GM18519 (cell line): Measurements from ENCODE around the gene TNFRSF4.
"Not testable (repeated sequence)": the region's sequence is repeated elsewhere in the genome, so short reads cannot be mapped to it uniquely, and the experiment has no call there.

Experiments
- ATAC-seq: cut with Tn5 transposase; IDR thresholded peaks from one replicate; pipeline ENCODE4 v1.9.1; 2021; ENCODE audit warnings: mild to moderate bottlenecking, moderate library complexity; ENCODE audit not compliant: unreplicated experiment, low FRiP score

TNFRSF4 gene

DNA sequence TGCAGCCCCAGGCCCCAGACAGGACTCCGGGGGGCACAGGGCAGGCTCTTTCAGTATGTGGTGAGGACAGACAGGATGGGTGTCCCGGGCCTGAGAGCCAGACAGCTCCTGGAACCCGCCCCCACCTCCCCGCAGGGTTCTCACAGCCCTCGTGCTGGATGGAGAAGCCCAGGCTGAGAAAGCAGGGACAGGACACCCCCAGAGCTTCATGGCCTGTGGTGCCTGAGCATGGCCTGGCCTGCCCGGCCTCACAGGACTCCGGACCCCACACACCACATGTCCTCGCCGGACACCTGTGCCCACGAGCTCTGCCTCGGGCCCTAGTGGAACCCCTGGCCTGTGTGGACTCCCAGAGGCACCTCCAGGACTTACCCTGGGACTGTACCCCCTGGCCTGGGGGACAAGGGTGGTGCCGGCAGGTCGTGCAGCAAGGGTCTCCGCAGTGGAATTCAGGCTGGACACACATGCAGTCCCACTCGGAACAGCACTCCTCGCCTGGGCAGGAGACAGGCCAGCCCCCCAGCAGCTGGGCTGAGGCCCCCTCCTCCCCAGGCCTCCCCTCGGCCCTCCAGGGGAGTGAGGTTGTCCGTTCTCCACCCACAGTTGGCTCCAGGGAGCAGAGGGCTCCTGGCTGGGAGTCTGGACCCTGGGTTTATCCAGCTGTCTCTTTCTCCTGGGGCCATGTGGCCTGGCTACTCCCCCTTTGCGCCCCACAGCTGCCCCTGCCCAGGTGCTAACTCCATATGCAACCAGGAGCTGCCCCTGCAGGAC lies 8.8 kb downstream of the TNFRSF4 start:
- no peak for ATAC-seq

DNA sequence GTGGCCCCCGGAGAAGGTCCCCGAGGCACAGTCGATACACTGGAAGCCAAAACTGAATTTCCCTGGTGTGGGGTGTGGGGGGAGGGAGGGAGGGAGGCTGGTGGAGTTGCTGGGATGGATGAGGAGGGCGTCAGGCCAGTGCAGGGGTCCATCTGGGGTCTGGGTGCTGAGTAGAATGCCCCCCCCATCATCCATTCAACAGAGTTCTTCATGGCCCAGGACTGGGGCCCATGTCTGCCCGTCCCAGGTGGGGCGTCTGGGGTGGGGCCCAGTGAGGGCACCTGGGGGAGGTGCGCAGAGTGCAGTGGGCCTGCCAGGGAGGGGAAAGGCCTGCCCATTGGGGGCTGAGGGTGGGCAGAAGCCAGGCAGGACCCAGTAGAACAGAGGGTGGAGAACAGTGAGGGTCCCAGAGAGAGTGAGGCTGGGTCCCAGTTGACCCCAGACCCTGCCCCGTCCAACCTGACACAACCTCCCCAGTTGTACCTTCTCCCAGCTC lies 9.5 kb downstream of the TNFRSF4 start:
- no peak for ATAC-seq

DNA sequence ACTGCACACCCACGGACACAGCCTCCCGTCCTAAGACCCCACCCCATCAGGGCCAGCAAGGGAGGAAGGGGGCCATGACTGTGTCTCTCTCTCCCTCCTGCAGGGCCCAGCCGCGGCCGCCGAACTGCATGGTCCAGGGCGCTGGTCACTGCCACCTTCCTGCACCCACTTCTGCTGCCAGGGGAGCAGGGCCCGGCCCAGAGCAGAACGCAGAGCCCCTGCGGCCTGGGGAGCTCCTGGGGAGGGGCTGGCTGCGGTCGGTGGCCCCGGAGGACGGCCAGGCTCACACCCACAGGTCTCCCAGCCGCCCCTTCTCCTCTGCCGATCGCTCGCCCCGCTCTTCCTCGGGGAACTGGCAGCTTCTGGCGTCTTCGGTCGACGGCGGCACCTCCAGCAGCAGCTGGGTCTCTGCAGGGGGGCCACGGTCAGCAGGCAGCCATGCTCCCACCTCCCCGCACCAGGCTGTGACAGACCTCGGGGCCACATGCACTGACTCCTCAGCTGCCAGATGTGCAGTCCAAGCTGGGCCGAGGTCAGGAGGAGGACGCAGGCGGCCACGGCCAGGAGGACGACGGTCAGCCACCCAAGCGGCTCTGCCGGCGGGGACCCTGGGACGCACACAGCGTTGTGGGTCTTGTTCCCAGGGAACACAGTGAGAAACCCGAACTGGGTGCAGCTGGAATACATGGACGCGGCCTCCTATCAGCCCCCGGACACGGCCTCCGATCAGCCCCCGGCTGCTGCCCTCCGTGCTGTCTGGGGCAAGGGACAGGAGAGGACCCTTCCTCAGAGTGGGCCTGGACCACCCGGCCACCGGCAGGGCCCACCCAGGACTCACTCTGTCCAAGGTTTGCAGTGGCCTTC lies 10.2 kb downstream of the TNFRSF4 start:
- ATAC-seq, result no peak

DNA sequence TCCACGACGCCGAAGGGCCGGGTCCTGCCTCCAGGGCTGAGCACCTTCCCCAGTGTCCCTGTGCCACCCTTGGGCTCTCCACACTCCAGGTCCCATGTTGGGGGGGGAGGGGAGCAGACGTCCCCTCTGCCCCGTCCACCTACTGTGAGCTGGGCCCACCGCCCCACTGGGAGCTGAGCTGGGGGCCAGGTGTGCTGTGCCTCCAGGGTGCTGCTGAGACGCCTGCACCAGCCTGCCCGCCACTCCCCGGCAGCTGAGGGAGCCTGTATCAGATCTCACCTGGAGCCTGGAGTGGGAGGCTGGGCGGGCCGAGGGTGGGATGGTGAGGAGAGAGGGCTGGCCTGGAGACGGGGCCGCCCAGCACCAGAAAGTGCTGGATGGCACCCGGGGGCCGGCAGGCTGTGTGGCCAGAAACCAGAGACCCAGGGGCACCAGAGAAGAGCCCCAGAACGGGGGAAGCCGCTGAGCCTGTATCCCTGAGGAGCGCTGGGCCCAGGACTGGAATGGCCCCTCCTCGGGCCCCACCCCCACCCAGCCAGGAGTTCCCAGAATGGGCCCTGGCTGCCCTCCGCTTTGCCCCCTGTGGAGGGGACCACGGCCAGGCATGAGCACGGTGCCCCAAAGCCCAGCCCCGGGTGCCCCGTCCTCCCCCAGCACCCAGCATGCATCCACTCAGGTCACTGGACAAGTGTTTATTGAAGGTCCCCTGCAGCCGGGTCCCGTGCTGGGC lies 11.0 kb downstream of the TNFRSF4 start:
- no peak for ATAC-seq

DNA sequence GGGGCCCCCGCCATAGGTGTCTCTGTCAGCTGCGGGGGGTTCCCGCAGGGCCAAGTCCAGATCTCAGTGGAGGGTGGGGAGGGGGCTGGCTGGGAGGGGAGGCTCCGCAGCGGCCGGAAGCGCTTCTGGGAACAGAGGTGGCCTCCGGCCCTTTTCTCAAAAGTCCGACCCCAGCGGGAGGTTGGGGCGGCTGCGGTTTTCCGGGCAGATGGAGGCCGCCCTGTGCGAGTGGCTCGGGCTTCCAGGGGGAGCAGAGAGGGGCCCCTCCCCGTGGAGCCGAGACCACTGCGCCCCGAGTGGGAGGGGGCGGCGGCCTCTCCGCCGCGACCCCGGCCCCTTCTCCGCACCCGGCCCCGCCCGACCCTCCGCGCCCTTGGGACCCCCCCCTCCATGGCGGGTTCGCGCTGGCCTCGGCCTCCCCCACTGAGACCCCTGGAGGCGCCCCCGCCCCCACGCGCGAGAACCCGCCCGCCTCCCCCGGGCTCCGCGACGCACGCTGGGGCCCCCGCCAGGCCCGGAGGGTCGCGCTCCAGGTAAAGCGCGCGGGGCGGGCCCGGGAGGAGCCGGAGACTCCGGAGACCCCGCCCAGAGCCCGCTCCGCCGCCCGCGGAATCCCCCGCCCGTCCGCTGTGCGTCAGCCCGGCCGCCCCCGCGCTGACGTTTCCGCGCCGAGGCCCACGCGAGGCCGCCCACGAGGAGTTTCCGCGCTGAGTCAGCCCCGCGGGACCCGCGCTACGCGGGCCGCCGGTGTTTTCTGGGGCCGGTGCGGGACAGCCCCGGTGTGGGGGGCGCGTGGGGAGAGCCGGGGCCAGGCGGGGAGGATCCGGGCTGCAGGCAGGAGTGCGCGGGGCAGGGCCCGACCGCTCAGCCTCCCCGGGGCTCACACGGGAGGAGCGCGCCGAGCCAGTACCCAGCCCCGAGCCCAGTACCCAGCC lies 12.8 kb downstream of the TNFRSF4 start:
- ATAC-seq, result no peak

DNA sequence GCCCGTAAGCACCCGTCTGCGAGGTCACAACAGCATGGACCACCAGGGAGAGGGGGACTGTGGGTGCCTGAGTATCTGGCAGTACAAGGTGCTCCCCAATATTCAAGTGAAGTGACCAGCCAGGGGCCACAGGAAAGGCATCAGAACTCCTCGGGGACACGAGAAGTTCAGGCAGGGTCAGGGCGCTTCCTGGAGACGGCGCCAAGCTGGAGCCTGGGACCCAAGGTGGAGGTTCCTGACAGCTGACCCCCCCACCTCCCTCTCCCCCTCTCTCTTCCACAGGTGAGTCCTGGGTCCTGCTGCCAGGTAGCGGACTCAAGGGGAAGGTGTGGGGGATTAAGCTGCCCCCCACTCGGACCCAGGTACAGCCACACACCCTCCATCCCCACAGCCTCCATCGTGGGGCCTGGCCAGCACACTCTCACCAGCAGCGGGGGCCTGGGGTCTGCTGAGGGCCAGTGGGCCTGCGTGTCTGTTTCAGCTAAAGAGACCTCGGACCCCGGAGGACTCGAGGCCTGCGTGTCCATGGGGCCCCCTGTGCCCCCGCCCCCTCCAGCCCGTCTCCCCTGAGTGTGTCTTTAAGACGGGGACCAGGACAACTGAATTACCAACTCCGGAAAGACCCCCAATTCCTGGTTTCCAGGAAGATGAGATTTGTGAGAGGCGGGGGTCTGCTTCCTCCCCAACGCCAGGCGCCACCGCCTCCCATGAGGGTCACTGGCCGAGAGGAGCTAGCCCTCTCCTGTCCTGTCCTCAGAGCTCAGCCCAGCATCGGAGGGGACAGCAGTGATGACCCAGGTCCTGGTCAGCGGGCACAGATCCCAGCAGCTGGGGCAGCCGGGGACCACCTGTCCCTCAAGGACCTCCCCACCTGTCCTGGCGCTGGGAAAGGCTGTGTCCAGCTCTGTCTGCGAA lies 13.7 kb downstream of the TNFRSF4 start:
- ATAC-seq, result no peak

DNA sequence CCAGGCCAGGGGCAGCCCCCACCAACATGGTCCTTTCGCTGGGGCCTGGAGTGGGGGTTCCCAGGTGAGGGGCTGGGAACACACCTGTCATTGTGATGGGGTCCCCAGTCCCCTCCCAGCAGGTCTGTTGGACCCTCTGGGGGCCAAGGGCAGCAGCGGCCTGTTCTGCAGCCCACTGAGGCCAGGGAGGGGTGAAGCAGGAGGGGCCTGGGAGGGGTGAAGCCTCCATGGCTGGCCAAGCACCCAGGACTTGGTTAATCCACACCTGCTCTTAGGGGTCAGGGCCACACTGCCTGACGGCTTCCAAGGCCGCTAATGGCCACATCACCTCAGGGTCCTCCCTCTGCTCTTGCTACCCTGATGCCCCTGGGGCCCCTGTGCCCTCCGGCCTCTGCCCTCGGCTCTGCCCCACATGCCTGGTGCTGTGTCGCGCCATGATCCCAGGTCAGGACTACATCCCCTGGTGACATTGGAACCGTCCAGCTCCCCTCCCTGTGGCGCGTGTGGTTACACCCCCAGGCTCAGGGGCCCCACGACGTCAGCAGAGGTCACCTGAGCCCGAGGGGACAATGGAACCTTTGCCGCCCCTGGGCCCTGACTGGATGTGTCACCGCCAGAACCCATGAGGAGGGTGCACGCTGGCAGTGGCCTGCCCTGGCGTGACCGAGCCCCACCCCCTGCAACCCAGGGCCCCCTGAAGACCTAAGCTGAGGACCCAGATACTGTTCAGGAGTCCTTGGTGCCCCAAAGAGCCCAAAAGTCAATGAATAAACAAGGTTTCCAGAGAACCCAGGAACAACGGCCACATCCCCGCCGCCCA lies 14.6 kb downstream of the TNFRSF4 start:
- ATAC-seq, result no peak

DNA sequence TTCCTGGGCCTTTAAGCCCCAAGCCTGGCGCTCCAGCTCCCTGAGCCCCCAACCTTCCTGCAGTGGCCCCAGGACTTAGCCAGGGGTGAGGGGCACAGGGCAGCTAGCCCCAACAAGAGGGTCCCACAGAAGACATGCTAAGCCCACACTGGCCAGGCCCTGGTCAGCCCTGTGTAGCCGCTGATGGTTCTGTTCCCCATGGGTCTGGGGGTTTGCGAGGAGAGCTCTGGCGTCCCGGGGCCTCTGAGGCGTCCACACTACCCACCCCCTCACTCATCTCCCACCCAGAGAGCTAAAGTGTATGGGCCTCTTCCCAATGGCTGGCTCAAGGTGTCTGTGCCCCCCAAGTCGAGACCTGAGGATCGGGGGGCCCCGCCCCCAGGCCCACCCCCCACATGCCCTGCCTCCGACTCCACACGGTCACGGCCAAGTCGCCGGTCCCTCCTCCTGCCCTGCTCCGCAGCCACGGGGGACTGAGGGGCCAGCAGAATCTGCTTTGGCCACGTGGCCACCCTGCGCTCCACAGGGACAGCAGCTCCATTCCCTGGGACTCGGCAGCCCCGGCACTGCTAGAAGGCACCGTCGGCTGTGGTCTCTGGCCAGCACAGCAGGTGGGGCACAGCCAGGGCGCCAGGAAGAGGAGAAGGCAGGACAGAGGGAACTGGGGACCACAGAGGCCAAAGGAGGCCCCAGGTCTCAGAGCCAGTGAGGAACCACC lies 15.4 kb downstream of the TNFRSF4 start:
- ATAC-seq, result no peak

DNA sequence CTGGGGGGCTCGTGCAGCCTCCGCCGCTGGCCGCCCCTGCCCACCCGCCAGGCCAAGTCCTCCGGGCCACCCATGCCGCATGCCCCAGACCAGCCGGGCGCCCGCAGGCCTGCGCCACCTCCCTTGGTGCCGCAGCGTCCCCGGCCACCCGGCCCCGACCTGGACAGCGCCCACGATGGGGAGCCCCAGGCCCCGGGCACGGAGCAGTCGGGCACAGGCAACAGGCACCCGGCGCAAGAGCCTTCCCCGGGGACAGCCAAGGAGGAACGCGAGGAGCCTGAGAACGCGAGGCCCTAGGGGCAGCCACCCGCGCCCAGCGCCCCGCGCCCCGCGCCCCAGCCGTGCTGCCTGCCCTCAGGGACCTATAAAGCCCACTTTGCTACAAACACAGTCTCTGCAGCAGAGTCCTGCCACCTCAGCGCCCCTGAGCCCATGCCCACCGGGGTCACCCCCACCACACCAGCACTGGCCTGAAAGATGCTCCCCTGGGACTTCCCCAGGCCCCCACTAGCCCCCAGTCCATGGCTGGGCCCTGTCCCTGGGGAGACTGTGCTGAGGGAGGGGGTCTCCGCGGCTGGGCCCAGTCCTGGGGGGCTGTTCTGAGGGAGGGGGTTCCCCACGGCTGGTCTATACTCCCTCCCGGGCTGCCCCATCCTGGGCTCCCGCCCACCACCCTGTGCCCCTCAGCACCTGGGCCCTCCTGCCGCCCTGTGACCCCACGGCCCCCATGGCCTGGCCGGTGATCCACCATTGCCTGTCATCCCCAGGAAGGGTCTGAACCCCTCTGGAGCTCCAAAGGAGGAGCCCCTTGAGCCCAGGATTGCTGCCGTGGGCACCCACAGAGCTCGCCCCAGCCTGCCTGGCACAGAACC lies 16.2 kb downstream of the TNFRSF4 start:
- no peak for ATAC-seq

DNA sequence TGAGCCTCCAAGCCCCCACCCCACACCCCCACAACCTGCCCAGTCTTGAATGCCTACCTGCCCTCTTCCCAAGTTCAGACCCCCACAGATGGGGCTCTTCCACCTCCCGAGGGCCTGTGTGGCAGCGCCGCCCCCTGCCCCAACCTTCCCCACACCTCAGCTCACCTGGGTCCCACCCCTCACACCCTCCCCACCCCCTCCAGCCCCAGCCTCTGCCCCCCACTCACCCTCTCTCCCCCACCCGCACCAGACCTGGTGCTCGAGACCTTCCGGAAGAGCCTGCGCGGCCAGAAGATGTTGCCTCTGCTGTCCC lies 16.8 kb downstream of the TNFRSF4 start:
- ATAC-seq, result no peak

DNA sequence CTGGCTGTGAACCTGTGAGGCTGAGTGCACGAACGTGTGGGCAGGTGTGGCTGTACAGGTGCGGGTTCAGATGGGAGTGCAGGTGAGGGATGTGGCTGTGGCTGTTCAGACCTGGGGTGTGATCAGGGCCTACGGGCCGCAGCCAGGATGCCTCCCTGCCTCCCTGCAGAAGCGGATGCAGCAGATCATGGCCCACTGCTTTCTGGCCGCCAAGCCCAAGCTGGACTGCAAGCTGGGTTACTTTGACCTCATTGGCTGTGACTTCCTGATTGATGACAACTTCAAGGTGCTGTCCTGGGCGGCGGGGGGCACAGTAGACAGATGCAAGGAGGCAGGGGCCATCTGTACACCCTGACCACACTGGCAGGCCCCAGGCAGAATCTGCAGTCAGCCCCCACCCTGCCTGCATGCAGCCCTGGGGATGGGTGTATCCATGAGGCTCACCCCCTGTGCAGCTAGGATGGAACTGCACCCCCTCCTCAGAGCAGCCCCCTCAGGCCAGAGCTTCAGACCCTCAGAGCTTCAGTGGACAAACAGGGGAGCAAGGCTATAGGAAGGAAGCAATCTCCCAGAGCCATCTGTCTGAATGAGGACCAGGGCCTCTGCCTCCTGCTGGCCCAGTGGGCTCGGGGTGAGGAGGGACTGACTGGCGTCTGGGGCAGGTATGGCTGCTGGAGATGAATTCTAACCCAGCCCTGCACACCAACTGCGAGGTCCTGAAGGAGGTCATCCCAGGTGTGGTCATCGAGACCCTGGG lies 17.3 kb downstream of the TNFRSF4 start:
- ATAC-seq, result no peak

DNA sequence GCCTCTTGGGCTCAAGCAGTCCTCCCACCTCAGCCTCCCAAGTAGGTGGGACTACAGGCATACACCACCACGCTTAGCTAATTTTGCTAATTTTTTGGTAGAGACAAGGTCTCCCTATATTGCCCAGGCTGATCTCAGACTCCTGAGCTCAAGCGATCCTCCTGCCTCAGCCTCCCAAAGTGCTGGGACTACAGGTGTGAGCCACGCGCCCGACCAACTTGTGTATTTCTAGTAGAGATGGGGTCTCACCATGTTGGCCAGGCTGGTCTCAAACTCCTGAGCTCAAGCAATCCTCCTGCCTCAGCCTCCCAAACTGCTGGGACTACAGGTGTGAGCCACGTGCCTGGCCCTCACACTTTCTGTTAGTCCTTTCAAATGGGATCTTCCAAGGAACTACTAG lies 18.2 kb downstream of the TNFRSF4 start:
- ATAC-seq, result not testable (repeated sequence)

DNA sequence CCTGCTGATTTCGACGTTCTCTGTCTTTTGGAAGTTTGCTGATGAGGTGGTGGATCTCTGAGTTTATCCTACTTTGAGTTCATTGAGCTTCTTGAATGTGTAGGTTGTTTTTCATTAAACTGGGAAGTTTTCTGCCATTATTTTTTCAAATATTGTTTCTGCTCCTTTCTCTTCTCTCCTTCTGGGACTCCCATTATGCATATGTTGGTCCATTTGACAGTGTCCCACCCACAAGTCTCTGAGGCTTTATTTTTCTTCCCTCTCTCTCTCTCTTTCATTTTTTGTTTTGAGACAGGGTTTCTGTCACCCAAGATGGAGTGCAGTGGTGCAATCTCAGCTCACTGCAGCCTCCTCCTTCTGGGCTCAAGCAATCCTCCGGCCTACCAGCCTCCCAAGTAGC lies 19.2 kb downstream of the TNFRSF4 start:
- ATAC-seq, result no peak

DNA sequence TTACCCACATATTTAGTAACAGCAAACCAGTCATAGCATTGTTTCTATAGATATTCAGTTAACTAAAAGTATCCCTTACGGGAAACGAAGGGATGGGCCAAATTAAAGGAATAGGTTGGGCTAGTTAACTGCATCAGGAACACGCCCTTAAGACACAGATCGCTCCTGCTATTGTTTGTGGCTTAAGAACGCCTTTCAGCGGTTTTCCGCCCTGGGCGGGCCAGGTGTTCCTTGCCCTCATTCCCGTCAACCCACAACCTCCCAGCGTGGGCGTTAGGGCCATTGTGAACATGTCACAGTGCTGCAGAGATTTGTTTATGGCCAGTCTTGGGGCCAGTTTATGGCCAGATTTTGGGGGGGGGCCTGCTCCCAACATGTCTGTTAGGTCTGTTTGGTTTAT lies 22.2 kb downstream of the TNFRSF4 start:
- no peak for ATAC-seq

DNA sequence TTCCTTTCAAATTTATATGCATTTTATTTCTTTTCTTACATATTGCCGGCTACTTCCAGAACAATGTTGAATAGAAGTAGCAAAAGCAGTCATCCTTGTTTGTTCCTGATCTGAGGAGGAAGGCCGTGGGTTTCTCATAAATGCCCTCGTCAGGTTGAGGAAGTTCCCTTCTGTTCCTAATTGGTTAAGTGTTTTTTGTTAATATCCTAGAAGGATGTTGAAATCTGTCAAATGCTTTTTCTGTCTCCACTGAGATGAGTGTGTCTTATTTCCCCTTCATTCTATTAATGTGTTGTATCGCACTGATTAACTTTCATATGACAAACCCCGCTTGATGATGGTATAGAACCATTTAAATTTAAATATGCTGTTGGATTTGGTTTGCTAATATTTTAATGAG lies 24.8 kb downstream of the TNFRSF4 start:
- ATAC-seq, result no peak

DNA sequence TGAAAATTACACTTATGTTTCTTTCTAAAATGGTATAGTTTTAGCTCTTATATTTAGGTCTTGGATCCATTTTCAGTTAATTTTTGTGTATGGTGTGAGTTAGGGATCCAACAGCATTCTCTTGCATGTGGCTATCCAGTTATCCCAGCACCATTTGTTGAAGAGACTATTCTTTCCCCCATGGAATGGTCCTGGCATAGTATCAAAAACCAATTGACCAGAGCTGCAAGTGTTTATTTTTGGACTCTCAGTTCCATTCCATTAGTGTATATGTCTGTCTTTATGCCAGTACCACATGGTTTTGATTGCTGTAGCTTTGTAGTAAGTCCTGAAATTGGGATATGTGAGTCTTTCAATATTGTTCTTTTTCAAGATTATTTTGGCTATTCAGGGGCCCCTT lies 26.0 kb downstream of the TNFRSF4 start:
- ATAC-seq, result no peak
